Mammary epithelial cell (primary cell): ENCODE measurements around the gene NDUFV1.

Experiments used
- EZH2 ChIP-seq: IDR thresholded peaks from 2 replicates; pipeline ENCODE4 v1.6.1; 2012; ENCODE audit warnings: low read length, inconsistent platforms, borderline replicate concordance
- TF ChIP-seq, protein P1 (sequence below), 2 donors: IDR thresholded peaks in 1 of 2; conservative IDR thresholded peaks in 1 of 2; 2 replicates each; pipeline ENCODE4 v1.5.1; 2011 to 2012; ENCODE audit warnings: inconsistent platforms in 2 of 2, low read length in 2 of 2, mild to moderate bottlenecking in 2 of 2, control low read depth in 1 of 2, low read depth in 1 of 2; ENCODE audit not compliant: insufficient read depth in 1 of 2; ENCODE audit errors: extremely low read depth in 1 of 2

DNA sequence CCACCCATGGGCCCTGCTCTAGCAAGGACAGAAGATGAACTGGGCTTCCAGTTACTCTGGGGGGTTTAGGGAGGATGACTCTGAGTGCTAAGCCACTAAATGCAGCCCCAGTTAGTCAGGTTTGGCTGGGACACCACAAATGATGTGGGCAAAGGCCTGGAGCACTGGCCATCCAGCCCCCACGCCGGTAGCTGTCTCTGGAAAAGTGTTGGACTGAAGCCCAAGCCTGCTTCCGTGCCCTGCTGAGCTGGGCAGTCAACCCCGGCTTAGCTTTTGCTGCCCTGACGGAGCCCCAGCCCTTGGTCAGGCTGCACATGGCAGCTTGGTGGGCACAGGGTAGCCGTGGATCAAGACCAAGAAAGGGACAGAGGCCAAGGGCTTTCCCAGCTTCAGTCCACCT is 28.8 kb upstream of the NDUFV1 start:
- TF ChIP-seq, protein P1, sequence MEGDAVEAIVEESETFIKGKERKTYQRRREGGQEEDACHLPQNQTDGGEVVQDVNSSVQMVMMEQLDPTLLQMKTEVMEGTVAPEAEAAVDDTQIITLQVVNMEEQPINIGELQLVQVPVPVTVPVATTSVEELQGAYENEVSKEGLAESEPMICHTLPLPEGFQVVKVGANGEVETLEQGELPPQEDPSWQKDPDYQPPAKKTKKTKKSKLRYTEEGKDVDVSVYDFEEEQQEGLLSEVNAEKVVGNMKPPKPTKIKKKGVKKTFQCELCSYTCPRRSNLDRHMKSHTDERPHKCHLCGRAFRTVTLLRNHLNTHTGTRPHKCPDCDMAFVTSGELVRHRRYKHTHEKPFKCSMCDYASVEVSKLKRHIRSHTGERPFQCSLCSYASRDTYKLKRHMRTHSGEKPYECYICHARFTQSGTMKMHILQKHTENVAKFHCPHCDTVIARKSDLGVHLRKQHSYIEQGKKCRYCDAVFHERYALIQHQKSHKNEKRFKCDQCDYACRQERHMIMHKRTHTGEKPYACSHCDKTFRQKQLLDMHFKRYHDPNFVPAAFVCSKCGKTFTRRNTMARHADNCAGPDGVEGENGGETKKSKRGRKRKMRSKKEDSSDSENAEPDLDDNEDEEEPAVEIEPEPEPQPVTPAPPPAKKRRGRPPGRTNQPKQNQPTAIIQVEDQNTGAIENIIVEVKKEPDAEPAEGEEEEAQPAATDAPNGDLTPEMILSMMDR (conservative IDR thresholded peaks at IDR 0.05 in 1 of 2, IDR thresholded peaks at IDR 0.05 in 1 of 2; ENCODE audit: extremely low read depth in 1 of 2, insufficient read depth in 1 of 2, low read depth in 1 of 2, low read length in 2 of 2): no peak
- TF ChIP-seq EZH2: no peak
